ENCODE results near the gene SMYD4.

Gene SMYD4

DNA sequence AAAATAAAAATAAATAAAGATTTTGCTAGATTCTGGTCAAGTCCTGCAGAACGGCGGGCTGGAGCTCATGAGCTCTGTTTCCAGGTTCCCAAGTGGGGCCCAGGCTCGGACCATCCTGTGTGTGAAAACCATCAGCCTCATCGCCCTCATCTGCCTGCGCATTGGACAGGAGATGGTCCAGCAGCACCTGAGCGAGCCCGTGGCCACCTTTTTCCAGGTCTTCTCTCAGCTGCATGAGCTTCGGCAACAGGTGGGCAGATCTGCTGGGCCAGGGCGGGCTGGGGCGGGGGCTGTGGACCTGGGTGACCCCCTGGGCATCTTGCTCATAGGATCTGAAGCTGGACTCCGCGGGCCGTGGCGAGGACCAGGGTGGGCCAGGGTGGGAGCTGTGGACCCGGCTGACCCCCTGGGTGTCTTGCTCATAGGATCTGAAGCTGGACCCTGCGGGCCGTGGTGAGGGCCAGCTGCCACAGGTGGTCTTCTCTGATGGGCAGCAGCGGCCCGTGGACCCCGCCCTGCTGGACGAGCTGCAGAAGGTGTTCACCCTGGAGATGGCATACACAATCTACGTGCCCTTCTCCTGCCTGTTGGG, 97.4 kb downstream of the SMYD4 start:
- DNase-seq (ENCODE audit: extremely low read depth in 1 of 2, low read depth in 1 of 2) = no peak

- DNase-seq (ENCODE audit: extremely low read depth in 1 of 2, low read depth in 1 of 2) = no peak
Measured at GRCh38 chr17:1731194-1731506, 98.6 kb downstream of the SMYD4 start.

- DNase-seq (ENCODE audit: extremely low read depth in 1 of 2, low read depth in 1 of 2) = no peak
Measured at GRCh38 chr17:1730326-1731193, 99.1 kb downstream of the SMYD4 start.

DNA sequence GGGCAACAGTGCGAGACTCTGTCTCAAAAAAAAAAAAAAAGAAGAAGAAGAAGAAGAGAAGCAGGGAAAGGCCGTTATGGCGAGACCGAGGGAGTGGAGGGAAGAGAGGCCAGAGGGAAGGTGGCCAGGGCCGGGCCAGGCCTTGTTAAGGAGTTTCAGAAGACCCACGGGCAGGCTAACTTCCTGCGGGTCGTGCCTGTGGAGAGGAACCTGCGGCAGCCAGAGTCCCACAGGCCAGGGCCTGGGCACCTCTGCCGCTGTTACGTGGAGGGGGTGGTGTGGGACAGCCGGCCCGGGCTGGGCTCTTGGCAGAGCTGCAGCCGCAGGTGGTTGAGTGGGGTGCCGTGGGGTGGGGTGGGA, 99.8 kb downstream of the SMYD4 start:
- DNase-seq (ENCODE audit: extremely low read depth in 1 of 2, low read depth in 1 of 2) = no peak

All from activated CD8-positive, alpha-beta memory T cell treated with anti-CD3 and anti-CD28 coated beads for 1 hour (primary cell).